Hepatocyte (in vitro differentiated cells): Measurements from ENCODE around the gene G0S2. TPM values are rescaled to one million over a fixed set of nuclear protein-coding genes. Genes with fewer than 3 reads are reported as not detected.

Experiments used
- DNase-seq: peaks from one replicate; pipeline ENCODE4 v3.0.0-alpha.2; 2016; ENCODE audit warnings: low spot score
- H2AFZ ChIP-seq: fragments of 200-600 bp; sonication (generic); 2 replicates; pipeline ENCODE4 v1.6.0; 2016; ENCODE audit warnings: antibody characterized with exemption, mild to moderate bottlenecking
- H3K27ac ChIP-seq: fragments of 200-600 bp; sonication (generic); 2 replicates; pipeline ENCODE4 v1.5.1; 2016; ENCODE audit warnings: mild to moderate bottlenecking
- H3K27me3 ChIP-seq: fragments of 200-600 bp; sonication (generic); 2 replicates; pipeline ENCODE4 v1.6.1; 2016
- H3K36me3 ChIP-seq: fragments of 200-600 bp; sonication (generic); replicated peaks from 2 replicates; pipeline ENCODE4 v1.5.1; 2016; ENCODE audit warnings: low read depth; ENCODE audit not compliant: insufficient read depth
- H3K4me1 ChIP-seq: fragments of 200-600 bp; sonication (generic); 2 replicates; pipeline ENCODE4 v1.5.1; 2016; ENCODE audit warnings: mild to moderate bottlenecking, moderate library complexity; ENCODE audit not compliant: insufficient read depth
- H3K4me2 ChIP-seq: fragments of 200-600 bp; sonication (generic); 2 replicates; pipeline ENCODE4 v1.6.0; 2016
- H3K4me3 ChIP-seq: fragments of 200-600 bp; sonication (generic); 2 replicates; pipeline ENCODE4 v1.5.1; 2016; ENCODE audit warnings: mild to moderate bottlenecking
- H3K79me2 ChIP-seq: fragments of 200-600 bp; sonication (generic); 2 replicates; pipeline ENCODE4 v1.6.0; 2017; ENCODE audit warnings: mild to moderate bottlenecking
- H3K9me2 ChIP-seq: fragments of 200-600 bp; sonication (generic); replicated peaks from 2 replicates; pipeline ENCODE4 v1.6.0; 2017; ENCODE audit warnings: mild to moderate bottlenecking; ENCODE audit not compliant: insufficient read depth
- H3K9me3 ChIP-seq: fragments of 200-600 bp; sonication (generic); 2 replicates; pipeline ENCODE4 v1.5.1; 2016; ENCODE audit warnings: low read depth, mild to moderate bottlenecking
- H4K20me1 ChIP-seq: fragments of 200-600 bp; sonication (generic); 2 replicates; pipeline ENCODE4 v1.6.0; 2016; ENCODE audit warnings: mild to moderate bottlenecking; ENCODE audit not compliant: insufficient read depth, poor library complexity, severe bottlenecking
- CTCF ChIP-seq: fragments of 200-600 bp; sonication (generic); IDR thresholded peaks from 2 replicates; pipeline ENCODE4 v1.5.1; 2016; ENCODE audit warnings: antibody characterized with exemption, mild to moderate bottlenecking; ENCODE audit not compliant: poor library complexity
- EZH2 ChIP-seq: fragments of 200-600 bp; sonication (generic); IDR thresholded peaks from 2 replicates; pipeline ENCODE4 v1.6.1; 2016; ENCODE audit warnings: antibody characterized with exemption, mild to moderate bottlenecking, borderline replicate concordance
- EZH2phosphoT487 ChIP-seq: fragments of 200-600 bp; sonication (generic); IDR thresholded peaks from one replicate; pipeline ENCODE4 v1.6.1; 2018; ENCODE audit warnings: antibody characterized with exemption, mild to moderate bottlenecking, low read depth, moderate library complexity; ENCODE audit not compliant: unreplicated experiment, severe bottlenecking
- WGBS: methylation state at CpG from one replicate; pipeline ENCODE4 v1.1.6; 2016; ENCODE audit warnings: low lambda C conversion rate; ENCODE audit errors: missing lambda C conversion rate; 5-methylcytosine and 5-hydroxymethylcytosine counted together
- polyA plus RNA-seq: library from polyadenylated mRNA; unstranded; fragments of >200 nt; fragmentation: Nextera tagmentation; extraction: Ambion mirVana; gene quantifications from 2 replicates; pipeline ENCODE4 v1.2.1, GENCODE V29; 2016
- total RNA-seq: library from RNA; depleted of rRNA; stranded (reverse); fragments of >200 nt; gene quantifications from 2 replicates; pipeline ENCODE4 v1.2.3, GENCODE V29; 2014

The G0S2 gene
- total and polyA plus RNA-seq, 2 experiments from 2014 or later, result 32.2 to 37.0 TPM

- H3K79me2 ChIP-seq, result peaks cover 14% of the 10 kb centered on the region
- no peaks in the 10 kb centered on the region for H3K27me3 ChIP-seq
- peaks cover 44% of the 10 kb centered on the region for H3K4me1 ChIP-seq
- H3K27ac ChIP-seq, result peak overlapping the region; percentile 39
- H3K4me3 ChIP-seq, result no peak overlapping the region
- no peaks in the 10 kb centered on the region for H3K9me3 ChIP-seq
- H2AFZ ChIP-seq, result no peak overlapping the region
- TF ChIP-seq CTCF (no peak), EZH2phosphoT487 (no peak), EZH2 (no peak)
- no peaks in the 10 kb centered on the region for H4K20me1 ChIP-seq
- no peak for DNase-seq
- H3K4me2 ChIP-seq, result no peak overlapping the region
- 23% methylated on average over 3 of the region's 3 CpGs for WGBS
- H3K9me2 ChIP-seq, result no peaks in the 10 kb centered on the region
- no peaks in the 10 kb centered on the region for H3K36me3 ChIP-seq
Observed at GRCh38 chr1:209642816-209643215, 32.4 kb upstream of the G0S2 start.

- no peaks in the 10 kb centered on the region for H3K9me2 ChIP-seq
- DNase-seq, result no peak
- 72% methylated on average over 2 of the region's 2 CpGs for WGBS
- H3K36me3 ChIP-seq, result no peaks in the 10 kb centered on the region
- H3K4me1 ChIP-seq, result peaks cover 50% of the 10 kb centered on the region
- H4K20me1 ChIP-seq, result no peaks in the 10 kb centered on the region
- H3K4me2 ChIP-seq, result no peak overlapping the region
- peak overlapping the region; percentile 43 for H3K27ac ChIP-seq
- no peak overlapping the region for H3K4me3 ChIP-seq
- H3K9me3 ChIP-seq, result no peaks in the 10 kb centered on the region
- H3K79me2 ChIP-seq, result peaks cover 19% of the 10 kb centered on the region
- H3K27me3 ChIP-seq, result no peaks in the 10 kb centered on the region
- no peak overlapping the region for H2AFZ ChIP-seq
- TF ChIP-seq EZH2phosphoT487 (no peak), CTCF (no peak), EZH2 (no peak)
Observed at GRCh38 chr1:209643285-209644020, 31.8 kb upstream of the G0S2 start.

GRCh38 chr1:209645574-209646452 is 29.4 kb upstream of the G0S2 start:
- Histone ChIP-seq H3K4me2 (peak overlapping the region; percentile 24), H3K36me3 (no peaks in the 10 kb centered on the region), H3K9me2 (no peaks in the 10 kb centered on the region), H2AFZ (no peak overlapping the region), H3K27ac (peak overlapping the region; percentile 24), H4K20me1 (no peaks in the 10 kb centered on the region), H3K27me3 (no peaks in the 10 kb centered on the region), H3K4me1 (peaks cover 57% of the 10 kb centered on the region), H3K9me3 (no peaks in the 10 kb centered on the region), H3K4me3 (no peak overlapping the region), H3K79me2 (peaks cover 30% of the 10 kb centered on the region)
- no peak for DNase-seq
- TF ChIP-seq CTCF, result no peak
- no peak for TF ChIP-seq EZH2
- no peak for TF ChIP-seq EZH2phosphoT487
- WGBS, result 80% methylated on average over 16 of the region's 16 CpGs
